ENCODE measurements around the gene PDCL3.

PDCL3 gene

GRCh38 chr2:100581277-100581612 is 18.5 kb downstream of the PDCL3 start:
- H3K9ac ChIP-seq (ENCODE audit: low read length in 5 of 5): peak overlapping the region in 1 of 5 donors; percentile 12
- no peak overlapping the region for H3K27ac ChIP-seq (ENCODE audit: low read depth, low read length)
- H3K4me1 ChIP-seq (ENCODE audit: control insufficient read depth in 5 of 5, insufficient read depth in 5 of 5, low read length in 5 of 5): peaks cover 0 to 5% (median 4%) of the 10 kb centered on the region in 5 donors
- peaks cover under 1 to 13% (median 4%) of the 10 kb centered on the region in 5 donors for H3K36me3 ChIP-seq (ENCODE audit: control insufficient read depth in 5 of 5, insufficient read depth in 5 of 5, low read length in 5 of 5)
- H3K9me3 ChIP-seq (ENCODE audit: control insufficient read depth in 5 of 5, low read length in 5 of 5): no peaks in the 10 kb centered on the region
- no peak overlapping the region for H3K4me3 ChIP-seq (ENCODE audit: low read depth in 1 of 5, low read length in 5 of 5)
- H3K27me3 ChIP-seq (ENCODE audit: control insufficient read depth in 5 of 5, insufficient read depth in 4 of 5, low read length in 5 of 5): no peaks in the 10 kb centered on the region

GRCh38 chr2:100584816-100585215 is 22.0 kb downstream of the PDCL3 start:
- Histone ChIP-seq H3K4me1 (ENCODE audit: control insufficient read depth in 5 of 5, insufficient read depth in 5 of 5, low read length in 5 of 5) (peaks cover 0 to 5% (median 4%) of the 10 kb centered on the region in 5 donors), H3K36me3 (ENCODE audit: control insufficient read depth in 5 of 5, insufficient read depth in 5 of 5, low read length in 5 of 5) (no peaks in the 10 kb centered on the region), H3K9ac (ENCODE audit: low read length in 5 of 5) (no peak overlapping the region), H3K9me3 (ENCODE audit: control insufficient read depth in 5 of 5, low read length in 5 of 5) (no peaks in the 10 kb centered on the region), H3K27me3 (ENCODE audit: control insufficient read depth in 5 of 5, insufficient read depth in 4 of 5, low read length in 5 of 5) (no peaks in the 10 kb centered on the region), H3K4me3 (ENCODE audit: low read depth in 1 of 5, low read length in 5 of 5) (no peak overlapping the region), H3K27ac (ENCODE audit: low read depth, low read length) (no peak overlapping the region)

DNA sequence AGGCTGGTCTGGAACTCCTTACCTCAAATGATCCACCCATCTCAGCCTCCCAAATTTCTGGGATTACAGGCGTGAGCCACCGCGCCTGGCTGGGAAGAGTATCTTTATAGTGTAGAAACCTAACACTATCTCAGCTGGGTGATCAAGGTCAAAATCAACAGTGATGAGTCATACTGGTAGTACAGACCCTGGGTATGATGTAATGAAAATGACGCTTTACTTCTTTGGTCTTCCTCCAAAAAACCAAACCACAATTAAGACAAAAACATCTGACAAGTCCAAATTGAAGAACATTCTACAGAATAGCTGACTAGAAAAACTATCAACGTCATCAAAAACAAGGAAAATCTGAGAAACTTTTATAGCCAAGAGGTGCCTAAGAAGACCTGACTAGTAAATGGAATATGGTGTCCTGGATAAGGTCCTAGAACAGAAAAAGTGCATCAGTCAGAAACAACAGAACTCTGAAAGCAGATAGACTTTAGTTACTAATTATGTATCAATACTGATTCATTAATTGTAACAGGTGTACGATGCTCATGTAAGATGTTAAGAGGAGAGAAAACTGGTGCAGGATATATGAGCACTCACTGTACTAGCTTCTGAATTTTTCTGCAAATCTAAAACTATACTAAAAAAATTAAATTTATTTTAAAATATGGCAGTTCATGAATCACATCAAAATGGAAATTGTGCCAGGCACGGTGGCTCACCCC is 25.4 kb downstream of the PDCL3 start:
- Histone ChIP-seq H3K27me3 (ENCODE audit: control insufficient read depth in 5 of 5, insufficient read depth in 4 of 5, low read length in 5 of 5) (no peaks in the 10 kb centered on the region), H3K9ac (ENCODE audit: low read length in 5 of 5) (no peak overlapping the region), H3K4me3 (ENCODE audit: low read depth in 1 of 5, low read length in 5 of 5) (no peak overlapping the region), H3K27ac (ENCODE audit: low read depth, low read length) (no peak overlapping the region), H3K4me1 (ENCODE audit: control insufficient read depth in 5 of 5, insufficient read depth in 5 of 5, low read length in 5 of 5) (no peaks in the 10 kb centered on the region), H3K9me3 (ENCODE audit: control insufficient read depth in 5 of 5, low read length in 5 of 5) (no peaks in the 10 kb centered on the region), H3K36me3 (ENCODE audit: control insufficient read depth in 5 of 5, insufficient read depth in 5 of 5, low read length in 5 of 5) (no peaks in the 10 kb centered on the region)

GRCh38 chr2:100589527-100589926 is 26.7 kb downstream of the PDCL3 start:
- H3K4me1 ChIP-seq (ENCODE audit: control insufficient read depth in 5 of 5, insufficient read depth in 5 of 5, low read length in 5 of 5): no peaks in the 10 kb centered on the region
- no peak overlapping the region for H3K27ac ChIP-seq (ENCODE audit: low read depth, low read length)
- H3K9me3 ChIP-seq (ENCODE audit: control insufficient read depth in 5 of 5, low read length in 5 of 5): no peaks in the 10 kb centered on the region
- H3K36me3 ChIP-seq (ENCODE audit: control insufficient read depth in 5 of 5, insufficient read depth in 5 of 5, low read length in 5 of 5): no peaks in the 10 kb centered on the region
- no peak overlapping the region for H3K4me3 ChIP-seq (ENCODE audit: low read depth in 1 of 5, low read length in 5 of 5)
- no peak overlapping the region for H3K9ac ChIP-seq (ENCODE audit: low read length in 5 of 5)
- H3K27me3 ChIP-seq (ENCODE audit: control insufficient read depth in 5 of 5, insufficient read depth in 4 of 5, low read length in 5 of 5): no peaks in the 10 kb centered on the region

- no peaks in the 10 kb centered on the region for H3K27me3 ChIP-seq (ENCODE audit: control insufficient read depth in 5 of 5, insufficient read depth in 4 of 5, low read length in 5 of 5)
- H3K27ac ChIP-seq (ENCODE audit: low read depth, low read length): no peak overlapping the region
- no peaks in the 10 kb centered on the region for H3K36me3 ChIP-seq (ENCODE audit: control insufficient read depth in 5 of 5, insufficient read depth in 5 of 5, low read length in 5 of 5)
- H3K4me1 ChIP-seq (ENCODE audit: control insufficient read depth in 5 of 5, insufficient read depth in 5 of 5, low read length in 5 of 5): no peaks in the 10 kb centered on the region
- no peak overlapping the region for H3K4me3 ChIP-seq (ENCODE audit: low read depth in 1 of 5, low read length in 5 of 5)
- H3K9me3 ChIP-seq (ENCODE audit: control insufficient read depth in 5 of 5, low read length in 5 of 5): no peaks in the 10 kb centered on the region
- H3K9ac ChIP-seq (ENCODE audit: low read length in 5 of 5): no peak overlapping the region
Measured at GRCh38 chr2:100592226-100592625, 29.4 kb downstream of the PDCL3 start.

DNA sequence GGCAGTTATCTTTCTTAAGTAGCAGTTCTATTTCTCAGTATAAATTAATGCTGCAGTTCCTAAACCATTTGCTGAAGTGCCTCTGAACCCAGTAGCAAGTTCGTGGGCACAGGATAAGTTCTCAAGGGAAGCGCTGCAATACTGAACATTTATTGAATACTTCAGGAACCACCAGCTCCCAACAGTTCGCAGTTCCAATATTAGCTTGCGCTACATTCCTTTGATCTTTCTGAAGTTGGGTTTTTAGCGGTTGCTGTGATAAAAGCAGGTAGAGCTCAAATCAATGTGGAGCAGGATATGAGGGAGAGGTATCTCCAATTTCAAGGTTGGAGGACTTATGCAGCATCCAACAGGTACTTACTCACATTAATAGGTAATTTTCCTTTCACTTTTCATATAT is 33.7 kb downstream of the PDCL3 start:
- H3K4me1 ChIP-seq (ENCODE audit: control insufficient read depth in 5 of 5, insufficient read depth in 5 of 5, low read length in 5 of 5): no peaks in the 10 kb centered on the region
- H3K4me3 ChIP-seq (ENCODE audit: low read depth in 1 of 5, low read length in 5 of 5): no peak overlapping the region
- no peak overlapping the region for H3K9ac ChIP-seq (ENCODE audit: low read length in 5 of 5)
- H3K9me3 ChIP-seq (ENCODE audit: control insufficient read depth in 5 of 5, low read length in 5 of 5): no peaks in the 10 kb centered on the region
- H3K27ac ChIP-seq (ENCODE audit: low read depth, low read length): no peak overlapping the region
- H3K27me3 ChIP-seq (ENCODE audit: control insufficient read depth in 5 of 5, insufficient read depth in 4 of 5, low read length in 5 of 5): no peaks in the 10 kb centered on the region
- no peaks in the 10 kb centered on the region for H3K36me3 ChIP-seq (ENCODE audit: control insufficient read depth in 5 of 5, insufficient read depth in 5 of 5, low read length in 5 of 5)

GRCh38 chr2:100599566-100599965 is 36.8 kb downstream of the PDCL3 start:
- Histone ChIP-seq H3K9ac (ENCODE audit: low read length in 5 of 5) (no peak overlapping the region), H3K4me3 (ENCODE audit: low read depth in 1 of 5, low read length in 5 of 5) (no peak overlapping the region), H3K27me3 (ENCODE audit: control insufficient read depth in 5 of 5, insufficient read depth in 4 of 5, low read length in 5 of 5) (no peaks in the 10 kb centered on the region), H3K27ac (ENCODE audit: low read depth, low read length) (no peak overlapping the region), H3K36me3 (ENCODE audit: control insufficient read depth in 5 of 5, insufficient read depth in 5 of 5, low read length in 5 of 5) (no peaks in the 10 kb centered on the region), H3K9me3 (ENCODE audit: control insufficient read depth in 5 of 5, low read length in 5 of 5) (no peaks in the 10 kb centered on the region), H3K4me1 (ENCODE audit: control insufficient read depth in 5 of 5, insufficient read depth in 5 of 5, low read length in 5 of 5) (peaks cover 0 to 13% (median 2%) of the 10 kb centered on the region in 5 donors)

DNA sequence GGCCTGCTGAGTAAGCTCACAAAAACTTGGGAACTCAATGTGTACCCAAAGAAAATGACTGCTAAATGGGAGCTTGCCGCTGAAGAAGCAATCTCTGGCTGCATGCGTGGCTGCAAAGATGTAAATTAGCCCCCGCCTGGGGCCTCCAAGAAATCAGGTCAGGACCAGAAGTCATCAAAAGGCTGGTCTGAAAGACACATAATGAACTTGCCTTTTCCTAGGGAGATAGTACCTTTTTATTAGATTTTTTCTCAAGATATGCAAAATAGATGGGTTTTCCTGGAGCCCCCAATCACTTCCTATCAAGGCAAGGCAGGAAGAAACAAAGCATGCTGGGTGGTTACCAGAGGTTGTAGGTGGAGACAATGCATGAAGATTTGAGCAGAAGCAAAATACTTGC is 38.9 kb downstream of the PDCL3 start:
- no peak overlapping the region for H3K27ac ChIP-seq (ENCODE audit: low read depth, low read length)
- H3K4me1 ChIP-seq (ENCODE audit: control insufficient read depth in 5 of 5, insufficient read depth in 5 of 5, low read length in 5 of 5): peaks cover 0 to 13% (median 2%) of the 10 kb centered on the region in 5 donors
- H3K4me3 ChIP-seq (ENCODE audit: low read depth in 1 of 5, low read length in 5 of 5): no peak overlapping the region
- H3K9me3 ChIP-seq (ENCODE audit: control insufficient read depth in 5 of 5, low read length in 5 of 5): no peaks in the 10 kb centered on the region
- no peak overlapping the region for H3K9ac ChIP-seq (ENCODE audit: low read length in 5 of 5)
- no peaks in the 10 kb centered on the region for H3K36me3 ChIP-seq (ENCODE audit: control insufficient read depth in 5 of 5, insufficient read depth in 5 of 5, low read length in 5 of 5)
- H3K27me3 ChIP-seq (ENCODE audit: control insufficient read depth in 5 of 5, insufficient read depth in 4 of 5, low read length in 5 of 5): no peaks in the 10 kb centered on the region

DNA sequence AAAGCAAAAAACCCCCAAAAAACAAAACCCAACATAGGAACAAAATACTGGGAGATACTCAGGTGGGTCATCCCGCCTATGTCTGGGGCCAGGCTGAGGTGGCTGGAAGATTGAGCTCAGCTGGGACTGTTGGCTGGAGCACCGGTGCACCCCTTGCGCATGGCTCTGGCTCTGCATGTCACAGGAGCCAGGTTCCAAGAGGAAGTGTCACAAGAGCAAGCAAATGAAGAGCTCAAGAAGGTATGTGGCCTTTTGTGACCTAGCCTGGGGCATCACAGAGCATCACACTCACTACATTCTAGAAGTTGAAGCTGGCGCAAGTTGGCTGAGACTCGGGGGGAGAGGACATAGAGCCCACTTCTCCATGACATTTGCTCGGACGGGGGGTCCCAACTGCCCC is 40.6 kb downstream of the PDCL3 start:
- Histone ChIP-seq H3K4me1 (ENCODE audit: control insufficient read depth in 5 of 5, insufficient read depth in 5 of 5, low read length in 5 of 5) (peaks cover 0 to 13% (median 2%) of the 10 kb centered on the region in 5 donors), H3K9ac (ENCODE audit: low read length in 5 of 5) (no peak overlapping the region), H3K36me3 (ENCODE audit: control insufficient read depth in 5 of 5, insufficient read depth in 5 of 5, low read length in 5 of 5) (no peaks in the 10 kb centered on the region), H3K27me3 (ENCODE audit: control insufficient read depth in 5 of 5, insufficient read depth in 4 of 5, low read length in 5 of 5) (no peaks in the 10 kb centered on the region), H3K27ac (ENCODE audit: low read depth, low read length) (no peak overlapping the region), H3K4me3 (ENCODE audit: low read depth in 1 of 5, low read length in 5 of 5) (no peak overlapping the region), H3K9me3 (ENCODE audit: control insufficient read depth in 5 of 5, low read length in 5 of 5) (no peaks in the 10 kb centered on the region)

- Histone ChIP-seq H3K36me3 (ENCODE audit: control insufficient read depth in 5 of 5, insufficient read depth in 5 of 5, low read length in 5 of 5) (no peaks in the 10 kb centered on the region), H3K4me3 (ENCODE audit: low read depth in 1 of 5, low read length in 5 of 5) (no peak overlapping the region), H3K27ac (ENCODE audit: low read depth, low read length) (no peak overlapping the region), H3K27me3 (ENCODE audit: control insufficient read depth in 5 of 5, insufficient read depth in 4 of 5, low read length in 5 of 5) (no peaks in the 10 kb centered on the region), H3K4me1 (ENCODE audit: control insufficient read depth in 5 of 5, insufficient read depth in 5 of 5, low read length in 5 of 5) (peaks cover 0 to 13% (median 2%) of the 10 kb centered on the region in 5 donors), H3K9me3 (ENCODE audit: control insufficient read depth in 5 of 5, low read length in 5 of 5) (no peaks in the 10 kb centered on the region), H3K9ac (ENCODE audit: low read length in 5 of 5) (peak overlapping the region in 1 of 5 donors; percentile 45)
Measured at GRCh38 chr2:100603948-100604633, 41.3 kb downstream of the PDCL3 start.

Data from subcutaneous abdominal adipose tissue (tissue), 5 donors.